ENCODE measurements around the gene CCDC6. TPM values are rescaled to one million over a fixed set of nuclear protein-coding genes. Genes with fewer than 3 reads are reported as not detected.

CCDC6 gene
- total RNA-seq, 1 donor from 2014 or later, result 28.1 TPM

DNA sequence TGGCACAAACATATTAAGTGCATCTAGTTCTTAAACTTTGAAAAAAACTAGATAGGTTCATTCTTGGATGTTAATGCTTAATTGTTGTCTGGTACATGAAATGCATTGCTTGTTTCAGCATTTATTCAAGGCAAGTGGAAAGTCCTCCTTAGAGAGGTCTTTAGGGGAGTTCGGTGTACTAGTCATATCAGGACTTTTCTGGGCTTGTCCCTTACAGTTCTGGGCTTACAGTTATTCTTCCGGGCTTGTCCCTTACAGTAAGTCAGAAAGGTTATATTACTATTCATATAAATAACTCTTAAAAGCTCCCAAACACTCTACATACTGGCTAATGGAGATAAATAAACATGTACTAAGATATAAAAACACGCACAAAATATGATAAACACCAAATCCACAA is 91.5 kb downstream of the CCDC6 start:
- DNase-seq, result no peak
- Mint-ChIP-seq H3K4me3 (ENCODE audit: unreplicated experiment) (no peak overlapping the region), H3K36me3 (ENCODE audit: unreplicated experiment) (peaks cover 8% of the 10 kb centered on the region), H3K27me3 (ENCODE audit: unreplicated experiment) (no peaks in the 10 kb centered on the region), H3K27ac (ENCODE audit: unreplicated experiment) (no peak overlapping the region), H3K9me3 (ENCODE audit: unreplicated experiment) (no peaks in the 10 kb centered on the region), H3K4me1 (ENCODE audit: low read depth, unreplicated experiment) (no peaks in the 10 kb centered on the region)
- TF ChIP-seq, protein P1, sequence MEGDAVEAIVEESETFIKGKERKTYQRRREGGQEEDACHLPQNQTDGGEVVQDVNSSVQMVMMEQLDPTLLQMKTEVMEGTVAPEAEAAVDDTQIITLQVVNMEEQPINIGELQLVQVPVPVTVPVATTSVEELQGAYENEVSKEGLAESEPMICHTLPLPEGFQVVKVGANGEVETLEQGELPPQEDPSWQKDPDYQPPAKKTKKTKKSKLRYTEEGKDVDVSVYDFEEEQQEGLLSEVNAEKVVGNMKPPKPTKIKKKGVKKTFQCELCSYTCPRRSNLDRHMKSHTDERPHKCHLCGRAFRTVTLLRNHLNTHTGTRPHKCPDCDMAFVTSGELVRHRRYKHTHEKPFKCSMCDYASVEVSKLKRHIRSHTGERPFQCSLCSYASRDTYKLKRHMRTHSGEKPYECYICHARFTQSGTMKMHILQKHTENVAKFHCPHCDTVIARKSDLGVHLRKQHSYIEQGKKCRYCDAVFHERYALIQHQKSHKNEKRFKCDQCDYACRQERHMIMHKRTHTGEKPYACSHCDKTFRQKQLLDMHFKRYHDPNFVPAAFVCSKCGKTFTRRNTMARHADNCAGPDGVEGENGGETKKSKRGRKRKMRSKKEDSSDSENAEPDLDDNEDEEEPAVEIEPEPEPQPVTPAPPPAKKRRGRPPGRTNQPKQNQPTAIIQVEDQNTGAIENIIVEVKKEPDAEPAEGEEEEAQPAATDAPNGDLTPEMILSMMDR (IDR thresholded peaks at IDR 0.05; ENCODE audit: partially characterized antibody, unreplicated experiment), result no peak

GRCh38 chr10:59812519-59813122 is 93.7 kb downstream of the CCDC6 start:
- H3K9me3 Mint-ChIP-seq (ENCODE audit: unreplicated experiment), result no peaks in the 10 kb centered on the region
- no peak for DNase-seq
- H3K27ac Mint-ChIP-seq (ENCODE audit: unreplicated experiment), result no peak overlapping the region
- TF ChIP-seq, protein P1 (IDR thresholded peaks at IDR 0.05; ENCODE audit: partially characterized antibody, unreplicated experiment), result no peak
- H3K36me3 Mint-ChIP-seq (ENCODE audit: unreplicated experiment), result peaks cover 8% of the 10 kb centered on the region
- H3K4me3 Mint-ChIP-seq (ENCODE audit: unreplicated experiment), result no peak overlapping the region
- H3K4me1 Mint-ChIP-seq (ENCODE audit: low read depth, unreplicated experiment), result no peaks in the 10 kb centered on the region
- no peaks in the 10 kb centered on the region for H3K27me3 Mint-ChIP-seq (ENCODE audit: unreplicated experiment)

DNA sequence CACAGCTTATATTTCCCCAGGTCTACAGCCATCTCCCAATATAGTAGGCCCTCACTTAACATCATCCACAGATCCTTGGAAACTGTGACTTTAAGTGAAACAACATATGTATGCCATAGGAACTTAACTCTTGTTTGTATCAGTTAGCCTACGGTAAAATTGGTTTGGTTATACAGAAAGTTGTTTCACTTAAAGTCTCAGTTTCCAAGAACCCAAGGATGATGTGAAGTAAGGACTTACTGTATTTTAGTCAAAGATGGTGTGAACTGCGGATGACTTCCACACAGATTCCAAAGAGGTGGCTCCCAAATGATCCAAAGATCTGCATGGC is 96.7 kb downstream of the CCDC6 start:
- Mint-ChIP-seq H3K36me3 (ENCODE audit: unreplicated experiment) (peaks cover 8% of the 10 kb centered on the region), H3K27me3 (ENCODE audit: unreplicated experiment) (no peaks in the 10 kb centered on the region), H3K27ac (ENCODE audit: unreplicated experiment) (no peak overlapping the region)

GRCh38 chr10:59808896-59809643 is 97.3 kb downstream of the CCDC6 start:
- Mint-ChIP-seq H3K36me3 (ENCODE audit: unreplicated experiment) (peaks cover 8% of the 10 kb centered on the region), H3K27ac (ENCODE audit: unreplicated experiment) (no peak overlapping the region)

More for the DNA sequence above, 96.7 kb downstream of the CCDC6 start:
- no peak for DNase-seq
- TF ChIP-seq, protein P1 (IDR thresholded peaks at IDR 0.05; ENCODE audit: partially characterized antibody, unreplicated experiment), result peak; percentile 33
- Mint-ChIP-seq H3K4me1 (ENCODE audit: low read depth, unreplicated experiment) (no peaks in the 10 kb centered on the region), H3K4me3 (ENCODE audit: unreplicated experiment) (no peak overlapping the region), H3K9me3 (ENCODE audit: unreplicated experiment) (no peaks in the 10 kb centered on the region)

More at GRCh38 chr10:59808896-59809643, 97.3 kb downstream of the CCDC6 start:
- peak; percentile 81 for DNase-seq
- Mint-ChIP-seq H3K27me3 (ENCODE audit: unreplicated experiment) (no peaks in the 10 kb centered on the region), H3K4me1 (ENCODE audit: low read depth, unreplicated experiment) (no peaks in the 10 kb centered on the region), H3K9me3 (ENCODE audit: unreplicated experiment) (no peaks in the 10 kb centered on the region), H3K4me3 (ENCODE audit: unreplicated experiment) (no peak overlapping the region)
- TF ChIP-seq, protein P1 (IDR thresholded peaks at IDR 0.05; ENCODE audit: partially characterized antibody, unreplicated experiment), result peak; percentile 76
